Measurements from ENCODE around the gene CD27. TPM values are rescaled to one million over a fixed set of nuclear protein-coding genes. Genes with fewer than 3 reads are reported as not detected.
A peak's percentile ranks its signal among the peaks of the same experiment; 100 is the strongest.
"Not testable (repeated sequence)": the region's sequence is repeated elsewhere in the genome, so short reads cannot be mapped to it uniquely, and the experiment has no call there.

The CD27 gene
- total RNA-seq, 2 donors from 2014 or later: not detected

DNA sequence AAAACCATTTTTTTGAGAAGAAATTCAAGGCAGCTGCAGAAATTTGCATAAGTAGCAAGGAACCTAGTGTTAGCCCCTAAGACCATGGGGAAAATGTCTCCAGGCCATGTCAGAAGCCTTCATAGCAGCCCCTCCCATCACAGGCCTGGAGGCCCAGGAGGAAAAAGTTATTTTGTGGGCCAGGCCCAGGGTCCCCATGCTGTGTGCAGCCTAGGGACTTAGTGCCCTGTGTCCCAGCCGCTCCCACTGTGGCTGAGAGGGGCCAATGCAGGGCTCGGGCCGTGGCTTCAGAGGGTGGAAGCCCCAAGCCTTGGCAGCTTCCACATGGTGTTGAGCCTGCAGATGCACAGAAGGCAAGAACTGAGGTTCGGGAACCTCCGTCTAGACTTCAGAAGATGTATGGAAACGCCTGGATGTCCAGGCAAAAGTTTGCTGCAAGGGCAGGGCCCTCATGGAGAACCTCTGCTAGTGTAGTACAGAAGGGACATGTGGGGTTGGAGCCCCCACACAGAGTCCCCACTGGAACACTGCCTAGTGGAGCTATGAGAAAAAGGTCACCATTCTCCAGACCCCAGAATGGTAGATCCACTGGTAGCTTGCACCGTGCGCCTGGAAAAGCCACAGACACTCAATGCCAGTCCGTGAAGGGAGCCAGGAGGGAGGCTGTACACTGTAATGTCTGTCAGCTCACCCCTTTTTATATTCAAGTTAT is 23.0 kb downstream of the CD27 start:
- DNase-seq; ATAC-seq; H3K9me3 ChIP-seq; intact Hi-C loops (cut with DNase I); H3K27ac ChIP-seq; H3K27me3 ChIP-seq; H3K36me3 ChIP-seq (replicated peaks in 1 of 2; ENCODE audit: insufficient read depth in 1 of 2, low read depth in 2 of 2); H3K4me3 ChIP-seq: not testable (repeated sequence)
- peaks cover 29% of the 10 kb centered on the region for H3K4me1 ChIP-seq
- 92 to 94% methylated on average over 9 of the region's 9 CpGs for WGBS, 2 donors

DNA sequence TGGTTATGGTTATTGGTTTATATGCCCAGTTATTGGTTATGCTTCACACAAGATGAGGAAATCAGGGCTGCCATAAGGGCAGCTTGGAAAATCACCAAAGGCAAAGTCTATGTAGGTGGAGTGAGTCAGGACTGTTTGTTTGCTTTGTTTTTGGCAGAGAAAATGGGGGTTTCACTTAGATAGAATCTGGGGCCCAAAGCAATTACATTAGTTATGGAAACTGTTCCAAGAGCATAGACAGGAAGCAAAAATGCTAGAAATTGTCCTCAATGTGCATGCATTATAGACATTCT is 23.5 kb downstream of the CD27 start:
- Histone ChIP-seq H3K27me3 (no peaks in the 10 kb centered on the region), H3K27ac (no peak overlapping the region), H3K4me3 (no peak overlapping the region), H3K9me3 (no peaks in the 10 kb centered on the region), H3K36me3 (replicated peaks in 1 of 2; ENCODE audit: insufficient read depth in 1 of 2, low read depth in 2 of 2) (no peaks in the 10 kb centered on the region), H3K4me1 (peaks cover 29% of the 10 kb centered on the region)
- no peak for DNase-seq
- no peak for TF ChIP-seq POLR2A (IDR thresholded peaks at IDR 0.05)
- TF ChIP-seq, protein P1, sequence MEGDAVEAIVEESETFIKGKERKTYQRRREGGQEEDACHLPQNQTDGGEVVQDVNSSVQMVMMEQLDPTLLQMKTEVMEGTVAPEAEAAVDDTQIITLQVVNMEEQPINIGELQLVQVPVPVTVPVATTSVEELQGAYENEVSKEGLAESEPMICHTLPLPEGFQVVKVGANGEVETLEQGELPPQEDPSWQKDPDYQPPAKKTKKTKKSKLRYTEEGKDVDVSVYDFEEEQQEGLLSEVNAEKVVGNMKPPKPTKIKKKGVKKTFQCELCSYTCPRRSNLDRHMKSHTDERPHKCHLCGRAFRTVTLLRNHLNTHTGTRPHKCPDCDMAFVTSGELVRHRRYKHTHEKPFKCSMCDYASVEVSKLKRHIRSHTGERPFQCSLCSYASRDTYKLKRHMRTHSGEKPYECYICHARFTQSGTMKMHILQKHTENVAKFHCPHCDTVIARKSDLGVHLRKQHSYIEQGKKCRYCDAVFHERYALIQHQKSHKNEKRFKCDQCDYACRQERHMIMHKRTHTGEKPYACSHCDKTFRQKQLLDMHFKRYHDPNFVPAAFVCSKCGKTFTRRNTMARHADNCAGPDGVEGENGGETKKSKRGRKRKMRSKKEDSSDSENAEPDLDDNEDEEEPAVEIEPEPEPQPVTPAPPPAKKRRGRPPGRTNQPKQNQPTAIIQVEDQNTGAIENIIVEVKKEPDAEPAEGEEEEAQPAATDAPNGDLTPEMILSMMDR (IDR thresholded peaks at IDR 0.05): no peak
- no peak for ATAC-seq
- intact Hi-C loops (cut with DNase I): no loop called here

- WGBS, 2 donors: 60 to 72% methylated on average over 6 of the region's 6 CpGs
- Histone ChIP-seq H3K27ac (no peak overlapping the region), H3K9me3 (no peaks in the 10 kb centered on the region), H3K36me3 (replicated peaks in 1 of 2; ENCODE audit: insufficient read depth in 1 of 2, low read depth in 2 of 2) (no peaks in the 10 kb centered on the region), H3K4me3 (no peak overlapping the region), H3K27me3 (no peaks in the 10 kb centered on the region), H3K4me1 (peaks cover 29% of the 10 kb centered on the region)
- ATAC-seq: no peak
- no peak for DNase-seq
- intact Hi-C loops (cut with DNase I): no loop called here
- TF ChIP-seq POLR2A (IDR thresholded peaks at IDR 0.05): no peak
- TF ChIP-seq, protein P1 (IDR thresholded peaks at IDR 0.05): no peak
Measured at GRCh38 chr12:6469092-6469491, 24.3 kb downstream of the CD27 start.

GRCh38 chr12:6469609-6470374 is 25.0 kb downstream of the CD27 start:
- no peak for DNase-seq
- Histone ChIP-seq H3K9me3 (no peaks in the 10 kb centered on the region), H3K27ac (peak overlapping the region; percentile 79 to 94 (median 84)), H3K4me3 (peak overlapping the region; percentile 56 to 59), H3K4me1 (peaks cover 29% of the 10 kb centered on the region), H3K36me3 (replicated peaks in 1 of 2; ENCODE audit: insufficient read depth in 1 of 2, low read depth in 2 of 2) (no peaks in the 10 kb centered on the region), H3K27me3 (no peaks in the 10 kb centered on the region)
- TF ChIP-seq, protein P1 (IDR thresholded peaks at IDR 0.05): no peak
- TF ChIP-seq POLR2A (IDR thresholded peaks at IDR 0.05): no peak
- WGBS, 2 donors: 21 to 29% methylated on average over 9 to 16 of the region's 16 CpGs
- intact Hi-C loops (cut with DNase I): no loop called here
- no peak for ATAC-seq

DNA sequence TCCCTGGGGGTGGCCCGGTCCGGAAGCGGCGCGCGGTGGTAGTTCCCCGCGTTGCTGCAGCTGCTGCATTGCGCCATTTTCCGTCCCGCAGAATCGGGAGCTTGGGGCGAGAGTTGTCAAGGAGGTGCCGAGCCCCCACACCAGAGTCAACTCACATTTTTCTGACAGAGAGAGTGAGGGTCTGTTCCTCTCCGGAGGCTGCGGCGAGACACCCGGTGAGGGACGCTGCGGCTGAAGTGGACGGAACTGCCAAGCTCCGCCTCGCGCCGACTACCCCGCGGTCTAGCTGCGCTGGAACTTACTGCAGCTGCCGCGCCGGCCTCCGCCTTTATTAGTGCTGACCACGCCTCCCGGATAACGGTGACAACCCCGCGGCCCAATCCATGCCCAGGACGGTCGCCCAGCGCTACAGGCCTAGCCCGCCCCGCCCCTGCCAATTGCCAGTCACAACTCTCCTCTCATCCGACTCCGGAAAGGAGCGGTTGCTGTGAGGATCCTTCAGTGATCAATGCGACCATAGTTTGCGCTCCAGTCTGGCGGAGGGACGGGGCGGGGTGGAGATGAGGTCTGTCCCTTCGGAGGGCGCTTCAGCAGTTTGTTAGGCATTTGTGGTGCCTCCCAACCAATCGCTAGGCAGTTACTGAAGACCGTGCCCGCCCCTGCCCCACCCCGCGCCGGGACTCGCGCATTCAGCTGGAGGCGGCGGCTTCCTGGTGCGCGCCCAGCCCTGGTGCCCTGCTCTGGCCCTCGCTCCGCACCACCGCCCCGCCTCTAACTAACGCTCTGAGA is 25.8 kb downstream of the CD27 start, which contains the start of gene VAMP1:
TSS of gene VAMP1 (minus strand) at position 303 of the 789 bp plus-strand sequence. CDS start at position 157, 146 bp downstream.
- H3K27ac ChIP-seq: peak within 1 kb of the TSS; percentile 79 to 94 (median 84)
- intact Hi-C loops (cut with DNase I): no loop called here
- DNase-seq: peak; percentile 97 to 98 (median 98)
- peak within 1 kb of the TSS; percentile 56 to 59 for H3K4me3 ChIP-seq
- H3K36me3 ChIP-seq (replicated peaks in 1 of 2; ENCODE audit: insufficient read depth in 1 of 2, low read depth in 2 of 2): no peaks in the 10 kb centered on the region
- 0 to 1% methylated on average over 7 to 66 of the region's 69 CpGs for WGBS, 2 donors
- H3K9me3 ChIP-seq: no peaks in the 10 kb centered on the region
- TF ChIP-seq, protein P1 (IDR thresholded peaks at IDR 0.05): peak in 4 of 7 experiments; percentile 8 to 42 (median 37)
- peak; percentile 98 to 99 (median 99) for TF ChIP-seq POLR2A (IDR thresholded peaks at IDR 0.05)
- H3K27me3 ChIP-seq: no peaks in the 10 kb centered on the region
- peaks cover 29% of the 10 kb centered on the region for H3K4me1 ChIP-seq
- ATAC-seq: peak; percentile 96

Data from body of pancreas (tissue), 4 donors.